Stimulated activated naive CD8-positive, alpha-beta T cell treated with anti-CD3 and anti-CD28 coated beads, Interleukin-15, amount 100 ng/mL, for 72 hours (primary cell): ENCODE results near the gene ANTXR1.
A peak's percentile ranks its signal among the peaks of the same experiment; 100 is the strongest.

Experiments
- ATAC-seq: fragments of 150-1000 bp; cut with Tn5 transposase; 2 replicates; pipeline ENCODE4 v1.10.0; 2021; ENCODE audit warnings: mild to moderate bottlenecking, moderate library complexity
- DNase-seq, 2 donors: peaks; one replicate each; pipeline ENCODE4 v3.0.0; 2021 to 2022
- H3K27ac Mint-ChIP-seq, 2 donors: one replicate each; pipeline ENCODE4 v1.8.0; 2022; ENCODE audit warnings: mild to moderate bottlenecking in 2 of 2, mixed read lengths in 2 of 2, moderate library complexity in 2 of 2
- H3K27me3 Mint-ChIP-seq: one replicate; pipeline ENCODE4 v1.8.0; 2022; ENCODE audit warnings: mixed read lengths
- H3K4me1 Mint-ChIP-seq: one replicate; pipeline ENCODE4 v1.8.0; 2022; ENCODE audit warnings: mild to moderate bottlenecking, mixed read lengths
- H3K4me3 Mint-ChIP-seq, 2 donors: one replicate each; pipeline ENCODE4 v1.8.0; 2022; ENCODE audit warnings: mild to moderate bottlenecking in 2 of 2, mixed read lengths in 2 of 2, moderate library complexity in 1 of 2
- H3K9me3 Mint-ChIP-seq, 2 donors: one replicate each; pipeline ENCODE4 v1.8.0; 2022; ENCODE audit warnings: mixed read lengths in 2 of 2

Gene ANTXR1

GRCh38 chr2:69212238-69213028 is 199.5 kb downstream of the ANTXR1 start:
- Mint-ChIP-seq H3K4me1 (no peaks in the 10 kb centered on the region), H3K9me3 (no peaks in the 10 kb centered on the region), H3K27ac (no peak overlapping the region), H3K4me3 (no peak overlapping the region), H3K27me3 (no peaks in the 10 kb centered on the region)
- DNase-seq = no peak
- no peak for ATAC-seq

DNA sequence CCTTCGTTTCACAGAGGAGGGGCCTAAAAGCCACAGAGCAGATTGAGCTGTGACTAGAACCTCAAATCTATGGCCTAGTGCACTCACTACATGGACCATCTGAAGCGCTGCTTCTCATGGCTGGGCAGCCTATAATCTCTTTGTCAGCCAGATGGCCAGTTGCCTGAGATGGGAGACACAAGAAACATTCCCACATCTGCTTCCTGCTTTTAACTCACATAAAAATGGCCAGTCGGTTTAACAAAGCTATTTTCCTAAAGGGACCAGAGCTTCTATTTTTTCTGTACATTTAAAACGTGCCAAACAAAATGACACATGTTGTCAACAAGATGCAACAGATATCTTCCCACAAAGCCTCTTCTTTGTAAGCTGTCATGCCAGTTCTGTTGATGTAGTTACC is 200.2 kb downstream of the ANTXR1 start:
- ATAC-seq (no peak), DNase-seq (no peak)
- H3K9me3 Mint-ChIP-seq = no peaks in the 10 kb centered on the region
- no peaks in the 10 kb centered on the region for H3K4me1 Mint-ChIP-seq
- no peak overlapping the region for H3K27ac Mint-ChIP-seq
- no peaks in the 10 kb centered on the region for H3K27me3 Mint-ChIP-seq
- H3K4me3 Mint-ChIP-seq = no peak overlapping the region

GRCh38 chr2:69213782-69214181 is 200.8 kb downstream of the ANTXR1 start:
- Mint-ChIP-seq H3K4me3 (no peak overlapping the region), H3K27me3 (no peaks in the 10 kb centered on the region), H3K27ac (no peak overlapping the region), H3K9me3 (no peaks in the 10 kb centered on the region), H3K4me1 (no peaks in the 10 kb centered on the region)
- DNase-seq (no peak), ATAC-seq (no peak)

DNA sequence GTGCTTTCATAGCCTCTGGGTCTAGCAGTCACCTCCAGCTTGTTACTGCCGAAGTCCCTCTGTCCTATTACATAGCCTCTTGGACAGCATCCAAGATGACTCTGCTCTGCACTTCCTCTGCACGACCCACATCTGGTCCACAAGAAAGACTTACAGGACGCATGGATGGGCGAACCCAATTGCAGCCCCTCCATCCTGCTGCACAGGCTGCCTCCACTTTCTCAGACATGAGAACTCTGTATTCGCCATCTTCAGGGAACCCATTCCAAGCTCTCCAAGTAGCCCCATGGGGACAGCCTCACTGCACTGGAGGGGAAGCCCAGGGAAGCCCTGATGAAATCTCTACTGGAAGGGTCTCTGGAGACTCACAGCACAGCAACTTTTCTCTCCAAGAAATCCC is 201.9 kb downstream of the ANTXR1 start:
- DNase-seq (no peak), ATAC-seq (no peak)
- no peaks in the 10 kb centered on the region for H3K27me3 Mint-ChIP-seq
- H3K4me1 Mint-ChIP-seq = no peaks in the 10 kb centered on the region
- no peak overlapping the region for H3K27ac Mint-ChIP-seq
- no peaks in the 10 kb centered on the region for H3K9me3 Mint-ChIP-seq
- no peak overlapping the region for H3K4me3 Mint-ChIP-seq

DNA sequence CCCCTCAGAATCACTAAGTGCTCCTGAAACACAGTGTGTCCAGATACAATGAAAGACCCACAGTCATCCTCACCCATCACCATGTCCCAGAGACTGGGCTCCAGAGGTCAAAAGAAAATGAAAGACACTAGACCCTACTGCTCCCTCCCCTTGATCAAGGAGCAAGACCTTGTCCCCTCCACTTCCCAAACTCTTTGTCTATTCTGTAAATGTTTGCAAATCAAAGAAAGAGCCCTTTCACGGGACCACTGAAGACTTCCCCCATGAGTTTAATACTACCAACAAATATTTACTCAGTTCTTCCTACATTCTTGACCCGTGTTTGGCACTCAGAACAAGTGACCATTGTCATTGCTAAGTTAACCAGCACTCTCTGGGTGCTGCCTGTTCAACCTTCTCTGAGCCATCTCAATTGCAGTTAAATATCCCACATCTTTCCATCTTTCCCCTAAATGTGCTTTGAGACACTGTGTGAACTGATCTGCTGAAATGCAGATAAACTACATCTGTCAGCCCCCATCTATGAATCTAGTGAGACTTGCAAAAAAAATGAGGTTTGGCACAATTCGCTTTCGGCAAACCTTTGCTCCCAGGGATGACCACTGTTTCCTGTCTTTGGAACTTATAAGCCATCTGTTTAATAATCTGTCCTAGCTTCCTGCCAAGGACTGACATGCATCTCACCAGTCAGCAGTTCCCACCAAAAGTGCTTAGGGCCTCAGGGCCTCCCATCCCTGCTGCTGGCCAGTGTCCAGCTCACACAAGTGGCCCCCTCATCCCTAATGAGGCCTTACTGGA is 203.8 kb downstream of the ANTXR1 start:
- Mint-ChIP-seq H3K9me3 (no peaks in the 10 kb centered on the region), H3K27me3 (no peaks in the 10 kb centered on the region), H3K4me1 (no peaks in the 10 kb centered on the region), H3K27ac (no peak overlapping the region), H3K4me3 (no peak overlapping the region)
- DNase-seq = no peak
- ATAC-seq = no peak

DNA sequence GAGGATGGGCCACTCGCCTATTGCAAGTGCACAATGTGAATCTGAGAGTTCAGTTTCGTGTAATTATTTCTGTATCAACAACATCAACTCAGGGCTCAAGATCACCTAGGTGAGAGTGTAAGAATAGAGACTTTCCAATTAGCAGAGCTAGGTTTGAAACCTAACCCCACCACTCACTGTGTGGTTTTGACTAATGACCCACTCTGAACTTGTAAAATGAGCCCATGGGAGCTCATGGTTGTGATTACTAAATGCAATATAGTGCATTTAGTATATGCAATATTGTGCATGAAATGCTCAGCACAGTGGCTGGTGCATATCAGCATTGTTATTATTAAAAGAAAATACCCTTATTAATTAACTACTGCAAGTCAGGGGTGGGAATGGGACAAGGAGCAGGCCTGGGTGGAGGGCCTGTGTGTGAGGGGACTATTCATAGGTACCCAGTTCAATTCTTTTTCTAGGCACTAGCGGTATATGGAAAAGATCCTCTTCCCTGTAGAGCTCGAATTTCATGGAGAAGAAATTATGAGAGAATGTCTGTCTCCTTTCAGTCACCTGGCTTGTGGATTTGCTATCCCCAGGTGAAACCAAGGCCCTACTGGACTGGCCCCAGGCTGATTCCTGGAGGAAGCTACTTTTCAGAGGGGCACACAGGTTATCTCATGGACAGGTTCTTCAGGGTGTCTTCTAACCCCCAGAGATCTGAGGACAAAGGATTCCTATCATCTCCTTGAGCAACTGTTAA is 204.5 kb downstream of the ANTXR1 start:
- H3K4me3 Mint-ChIP-seq = no peak overlapping the region
- no peak for DNase-seq
- ATAC-seq = no peak
- H3K27ac Mint-ChIP-seq = no peak overlapping the region
- no peaks in the 10 kb centered on the region for H3K27me3 Mint-ChIP-seq
- H3K9me3 Mint-ChIP-seq = no peaks in the 10 kb centered on the region
- no peaks in the 10 kb centered on the region for H3K4me1 Mint-ChIP-seq

- no peaks in the 10 kb centered on the region for H3K9me3 Mint-ChIP-seq
- no peaks in the 10 kb centered on the region for H3K4me1 Mint-ChIP-seq
- H3K27me3 Mint-ChIP-seq = no peaks in the 10 kb centered on the region
Measured at GRCh38 chr2:69221512-69221911, 208.5 kb downstream of the ANTXR1 start.

GRCh38 chr2:69221960-69222751 is 209.2 kb downstream of the ANTXR1 start:
- no peaks in the 10 kb centered on the region for H3K4me1 Mint-ChIP-seq
- DNase-seq = no peak
- no peak overlapping the region for H3K27ac Mint-ChIP-seq
- no peaks in the 10 kb centered on the region for H3K9me3 Mint-ChIP-seq
- H3K4me3 Mint-ChIP-seq = no peak overlapping the region
- no peaks in the 10 kb centered on the region for H3K27me3 Mint-ChIP-seq
- ATAC-seq = no peak

More at GRCh38 chr2:69221512-69221911, 208.5 kb downstream of the ANTXR1 start:
- H3K27ac Mint-ChIP-seq = peak overlapping the region in 1 of 2 donors; percentile 69
- ATAC-seq (no peak), DNase-seq (no peak)
- H3K4me3 Mint-ChIP-seq = no peak overlapping the region

DNA sequence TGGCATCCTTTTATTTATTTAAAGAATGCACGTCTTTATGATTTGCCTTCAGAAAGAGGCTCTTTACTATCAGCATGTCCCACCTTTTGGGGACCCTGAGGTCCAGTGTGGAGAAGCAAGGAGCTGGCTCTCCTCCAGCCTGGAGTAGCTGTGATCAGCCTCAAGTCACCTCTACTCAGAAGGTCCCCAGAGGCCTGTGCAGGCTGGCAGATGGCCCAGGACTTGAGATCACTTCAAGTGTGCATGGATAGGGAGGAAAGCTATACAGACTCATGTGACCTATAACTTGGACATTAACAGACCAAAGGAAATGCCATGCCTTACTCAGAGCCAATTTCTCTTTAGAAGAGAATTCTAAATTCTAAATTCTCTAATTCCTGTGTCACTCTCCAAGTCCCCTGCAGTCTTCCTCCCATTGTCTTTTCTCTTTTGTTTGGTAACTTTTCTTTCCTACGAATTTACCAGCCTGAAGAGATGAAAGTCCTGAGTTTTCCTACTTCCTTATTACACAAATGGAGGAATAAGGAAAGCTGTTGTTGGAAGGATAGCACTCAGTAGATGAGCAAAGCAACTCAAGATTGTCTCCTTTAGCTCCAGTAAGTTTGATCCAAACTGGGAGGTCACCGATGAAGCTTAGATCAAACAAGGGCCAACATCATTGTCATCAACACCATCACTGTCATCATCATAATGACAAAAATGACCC is 210.1 kb downstream of the ANTXR1 start:
- Mint-ChIP-seq H3K27me3 (no peaks in the 10 kb centered on the region), H3K9me3 (no peaks in the 10 kb centered on the region), H3K4me1 (no peaks in the 10 kb centered on the region), H3K4me3 (no peak overlapping the region), H3K27ac (no peak overlapping the region)
- DNase-seq (no peak), ATAC-seq (no peak)

DNA sequence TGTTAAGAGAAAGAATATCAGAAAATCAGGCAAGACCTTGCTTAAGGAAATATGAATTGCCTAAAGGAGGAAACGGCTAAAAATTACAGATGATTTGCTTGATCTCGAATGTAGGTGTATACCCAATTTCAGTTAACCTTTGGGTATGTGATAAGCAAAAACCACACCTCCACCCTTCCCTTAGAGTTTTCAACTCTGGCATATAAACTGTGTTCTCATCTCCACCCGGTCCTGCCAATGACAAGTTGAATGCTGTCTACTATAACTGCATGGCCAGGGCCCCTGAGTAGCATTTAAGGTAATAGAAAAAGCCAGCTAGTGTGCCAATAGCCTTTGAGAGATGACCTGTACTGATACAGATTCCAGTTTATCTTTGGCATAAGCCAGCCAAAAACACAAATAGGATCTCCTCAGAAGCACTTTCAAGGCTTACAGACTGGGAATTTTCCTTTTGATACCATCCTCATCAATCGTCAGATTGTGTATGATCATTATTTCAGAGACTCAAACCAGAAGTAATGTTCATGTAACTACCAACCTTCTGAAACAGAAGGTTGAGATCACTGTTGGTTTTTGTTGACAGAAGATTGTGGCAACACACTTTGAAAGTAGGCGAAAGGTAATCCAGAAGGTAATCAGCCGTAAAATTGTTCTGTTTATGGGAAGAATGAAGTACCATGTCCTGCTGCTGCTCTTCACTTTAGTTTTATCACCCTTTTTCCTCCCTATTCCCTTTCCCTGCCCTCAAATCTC is 211.0 kb downstream of the ANTXR1 start:
- no peaks in the 10 kb centered on the region for H3K4me1 Mint-ChIP-seq
- ATAC-seq (no peak), DNase-seq (no peak)
- no peaks in the 10 kb centered on the region for H3K9me3 Mint-ChIP-seq
- no peaks in the 10 kb centered on the region for H3K27me3 Mint-ChIP-seq
- H3K4me3 Mint-ChIP-seq = no peak overlapping the region
- H3K27ac Mint-ChIP-seq = no peak overlapping the region

DNA sequence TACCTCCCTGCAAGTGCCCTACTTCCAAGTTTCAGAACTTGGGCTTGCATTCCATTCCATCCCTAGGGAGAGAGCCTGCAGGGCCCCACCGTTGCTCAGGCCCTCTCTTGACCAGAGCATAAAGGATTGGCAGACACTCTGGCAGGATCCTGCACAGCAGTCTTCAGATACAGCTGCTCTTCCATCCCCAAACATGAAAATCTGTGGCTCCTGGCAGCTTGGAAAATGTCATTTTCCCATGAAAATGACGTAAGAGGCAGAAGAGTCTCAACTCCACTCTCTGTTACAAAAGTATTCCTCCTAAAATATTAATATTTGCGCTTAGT is 211.5 kb downstream of the ANTXR1 start:
- Mint-ChIP-seq H3K27me3 (no peaks in the 10 kb centered on the region), H3K9me3 (no peaks in the 10 kb centered on the region), H3K4me3 (no peak overlapping the region), H3K4me1 (no peaks in the 10 kb centered on the region), H3K27ac (no peak overlapping the region)
- no peak for ATAC-seq
- DNase-seq = no peak

- no peaks in the 10 kb centered on the region for H3K9me3 Mint-ChIP-seq
- no peak overlapping the region for H3K27ac Mint-ChIP-seq
- H3K4me1 Mint-ChIP-seq = no peaks in the 10 kb centered on the region
- DNase-seq = no peak
- ATAC-seq = no peak
- no peak overlapping the region for H3K4me3 Mint-ChIP-seq
- no peaks in the 10 kb centered on the region for H3K27me3 Mint-ChIP-seq
Measured at GRCh38 chr2:69225933-69226332, 213.0 kb downstream of the ANTXR1 start.

DNA sequence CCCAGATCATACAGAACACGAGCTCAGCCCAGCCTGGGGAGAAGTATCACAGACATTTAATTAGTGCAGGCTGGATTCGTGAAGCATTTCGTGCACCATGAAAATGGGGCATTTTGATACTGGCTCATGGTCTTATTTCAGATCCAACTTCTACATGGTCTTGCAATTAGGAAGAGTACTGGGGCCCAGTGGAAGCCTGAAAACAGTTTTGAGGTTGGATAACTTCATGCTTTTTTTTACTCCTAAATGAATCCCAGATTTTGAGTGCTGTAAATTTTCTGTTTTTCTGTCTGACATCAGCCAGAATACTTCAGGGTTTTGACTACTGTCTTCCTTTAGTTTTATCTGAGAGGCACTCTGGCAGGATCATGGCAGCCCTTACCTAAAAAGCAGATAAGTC is 213.9 kb downstream of the ANTXR1 start:
- H3K27me3 Mint-ChIP-seq = no peaks in the 10 kb centered on the region
- no peaks in the 10 kb centered on the region for H3K4me1 Mint-ChIP-seq
- no peak for DNase-seq

DNA sequence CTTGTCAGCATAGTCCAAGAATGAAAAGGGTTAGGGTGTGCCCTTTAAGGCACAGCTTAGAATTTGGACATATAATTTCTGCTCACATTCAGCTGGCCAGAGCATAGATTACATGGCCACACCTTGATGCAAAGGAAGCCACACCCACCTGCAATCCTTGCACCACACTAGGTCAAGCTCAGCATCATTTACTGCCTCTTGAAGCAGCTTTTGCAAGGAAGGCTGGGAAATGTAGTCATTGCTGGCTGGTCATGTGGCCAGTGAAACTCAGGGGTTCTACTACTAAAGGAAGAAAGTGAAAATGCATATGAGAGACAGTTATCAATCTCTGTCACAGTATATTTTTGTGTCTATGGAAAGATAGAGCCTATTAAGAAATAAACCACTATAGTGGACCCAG is 214.7 kb downstream of the ANTXR1 start:
- Mint-ChIP-seq H3K9me3 (no peaks in the 10 kb centered on the region), H3K4me1 (no peaks in the 10 kb centered on the region), H3K27me3 (no peaks in the 10 kb centered on the region), H3K27ac (no peak overlapping the region), H3K4me3 (no peak overlapping the region)
- DNase-seq (no peak), ATAC-seq (no peak)

More for the DNA sequence above, 213.9 kb downstream of the ANTXR1 start:
- no peaks in the 10 kb centered on the region for H3K9me3 Mint-ChIP-seq
- no peak overlapping the region for H3K27ac Mint-ChIP-seq
- no peak for ATAC-seq
- no peak overlapping the region for H3K4me3 Mint-ChIP-seq
